Muscle layer of duodenum (tissue), 2 donors: ENCODE measurements around the gene STUM.

Source experiments
- H3K27ac ChIP-seq: one replicate; pipeline ENCODE4 v1.7.0; 2013; ENCODE audit warnings: mild to moderate bottlenecking, low read length
- H3K27me3 ChIP-seq: one replicate; pipeline ENCODE4 v1.7.0; 2013; ENCODE audit warnings: low read depth, mild to moderate bottlenecking, control low read depth, low read length
- H3K36me3 ChIP-seq, 2 donors: one replicate each; pipeline ENCODE4 v1.7.0; 2013; ENCODE audit warnings: low read length in 2 of 2, control low read depth in 1 of 2, mild to moderate bottlenecking in 1 of 2; ENCODE audit not compliant: insufficient read depth in 2 of 2, control insufficient read depth in 1 of 2
- H3K4me1 ChIP-seq, 2 donors: one replicate each; pipeline ENCODE4 v1.7.0; 2013; ENCODE audit warnings: low read length in 2 of 2, mild to moderate bottlenecking in 2 of 2, control low read depth in 1 of 2, moderate library complexity in 1 of 2; ENCODE audit not compliant: insufficient read depth in 2 of 2, control insufficient read depth in 1 of 2
- H3K4me3 ChIP-seq, 2 donors: one replicate each; pipeline ENCODE4 v1.7.0; 2013; ENCODE audit warnings: low read length in 2 of 2, low read depth in 1 of 2, mild to moderate bottlenecking in 1 of 2
- H3K9me3 ChIP-seq, 2 donors: one replicate each; pipeline ENCODE4 v1.7.0; 2013; ENCODE audit warnings: low read length in 2 of 2, control low read depth in 1 of 2, mild to moderate bottlenecking in 1 of 2; ENCODE audit not compliant: control insufficient read depth in 1 of 2
- donor health status: healthy.

STUM gene

DNA sequence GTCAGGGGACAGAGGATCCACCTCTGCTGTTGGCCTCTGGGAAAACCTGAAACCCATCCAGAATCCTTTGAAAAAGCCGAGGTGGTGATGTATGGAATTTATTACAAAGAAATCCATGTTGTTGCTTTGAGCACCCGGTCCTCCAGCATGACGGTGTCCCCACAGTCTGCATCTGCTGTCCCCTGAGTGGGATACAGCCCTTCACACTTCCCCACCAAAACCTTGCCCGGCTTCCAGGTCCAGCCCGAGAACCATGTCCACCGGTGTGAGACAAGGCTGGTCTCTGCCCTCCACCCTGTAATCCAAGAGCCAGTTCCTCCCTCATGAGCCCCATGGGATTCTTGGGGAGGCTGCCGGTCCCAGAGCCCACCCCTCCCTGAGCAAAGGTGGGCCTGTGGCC is 70.5 kb downstream of the STUM start:
- Histone ChIP-seq H3K36me3 (no peaks in the 10 kb centered on the region), H3K27me3 (no peaks in the 10 kb centered on the region), H3K27ac (no peak overlapping the region), H3K9me3 (no peaks in the 10 kb centered on the region), H3K4me1 (no peaks in the 10 kb centered on the region), H3K4me3 (no peak overlapping the region)

DNA sequence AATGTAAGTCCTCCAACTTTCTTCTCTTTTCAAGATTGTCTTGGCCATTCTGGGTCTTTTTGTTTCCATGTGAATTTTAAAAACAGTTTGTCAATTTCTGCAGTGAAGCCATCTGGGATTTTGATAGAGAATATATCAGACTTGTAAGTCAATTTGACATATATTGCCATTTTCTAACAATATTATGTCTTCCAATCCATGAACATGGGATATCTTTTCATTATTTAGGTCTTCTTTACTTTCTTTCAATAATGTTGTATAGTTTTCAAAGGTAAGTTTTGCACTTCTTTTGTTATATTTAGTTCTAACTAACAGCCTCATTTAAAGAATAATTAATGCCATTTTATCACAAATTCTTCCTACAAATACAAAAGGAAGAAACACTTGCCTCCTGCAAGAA is 73.4 kb downstream of the STUM start:
- Histone ChIP-seq H3K27me3 (no peaks in the 10 kb centered on the region), H3K4me3 (no peak overlapping the region), H3K4me1 (peaks cover 0 to 9% of the 10 kb centered on the region in 2 donors), H3K27ac (no peak overlapping the region), H3K9me3 (no peaks in the 10 kb centered on the region), H3K36me3 (no peaks in the 10 kb centered on the region)

DNA sequence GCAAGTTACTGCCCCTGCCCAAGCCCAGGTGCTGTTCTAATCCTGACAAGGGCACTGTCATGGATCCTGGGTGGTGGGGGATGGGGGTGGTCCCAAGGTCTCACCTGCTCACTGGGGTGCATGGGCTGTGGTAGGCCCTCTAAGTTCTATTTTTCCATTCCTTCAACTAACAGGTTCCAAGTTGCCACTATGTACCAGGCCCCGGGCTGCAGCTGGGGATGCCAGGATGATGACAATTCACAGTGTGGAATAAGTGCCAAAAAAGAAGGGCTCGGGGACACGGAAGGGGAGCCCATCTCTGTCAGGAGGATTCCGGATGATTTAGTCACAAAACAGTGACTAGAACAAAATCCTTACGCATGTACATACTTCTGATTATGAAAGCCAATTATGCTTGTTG is 76.0 kb downstream of the STUM start:
- Histone ChIP-seq H3K4me1 (peaks cover 0 to 15% of the 10 kb centered on the region in 2 donors), H3K36me3 (no peaks in the 10 kb centered on the region), H3K4me3 (no peak overlapping the region), H3K9me3 (no peaks in the 10 kb centered on the region), H3K27ac (no peak overlapping the region), H3K27me3 (no peaks in the 10 kb centered on the region)

DNA sequence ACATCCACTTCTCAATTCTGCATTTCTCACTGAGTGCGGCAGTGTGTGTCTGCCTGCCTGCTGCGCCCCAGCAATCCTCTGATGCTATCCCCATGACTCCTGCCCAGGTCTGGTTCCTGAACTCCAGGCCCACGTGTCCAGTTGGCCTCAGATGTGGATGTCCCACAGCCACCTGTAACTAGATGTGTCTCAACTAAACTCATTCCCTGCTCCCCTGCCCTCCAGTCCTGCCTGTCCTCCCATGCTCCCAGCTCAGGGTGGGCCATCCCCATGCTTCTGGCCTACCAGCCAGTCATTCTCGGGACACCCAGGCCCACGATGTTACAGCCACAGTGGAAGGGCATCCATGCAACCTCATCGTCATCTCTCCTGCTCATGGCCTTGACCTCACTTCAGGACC is 76.8 kb downstream of the STUM start:
- Histone ChIP-seq H3K27me3 (no peaks in the 10 kb centered on the region), H3K4me1 (peaks cover 0 to 15% of the 10 kb centered on the region in 2 donors), H3K36me3 (peaks cover 0 to 5% of the 10 kb centered on the region in 2 donors), H3K9me3 (no peaks in the 10 kb centered on the region), H3K27ac (no peak overlapping the region), H3K4me3 (no peak overlapping the region)

DNA sequence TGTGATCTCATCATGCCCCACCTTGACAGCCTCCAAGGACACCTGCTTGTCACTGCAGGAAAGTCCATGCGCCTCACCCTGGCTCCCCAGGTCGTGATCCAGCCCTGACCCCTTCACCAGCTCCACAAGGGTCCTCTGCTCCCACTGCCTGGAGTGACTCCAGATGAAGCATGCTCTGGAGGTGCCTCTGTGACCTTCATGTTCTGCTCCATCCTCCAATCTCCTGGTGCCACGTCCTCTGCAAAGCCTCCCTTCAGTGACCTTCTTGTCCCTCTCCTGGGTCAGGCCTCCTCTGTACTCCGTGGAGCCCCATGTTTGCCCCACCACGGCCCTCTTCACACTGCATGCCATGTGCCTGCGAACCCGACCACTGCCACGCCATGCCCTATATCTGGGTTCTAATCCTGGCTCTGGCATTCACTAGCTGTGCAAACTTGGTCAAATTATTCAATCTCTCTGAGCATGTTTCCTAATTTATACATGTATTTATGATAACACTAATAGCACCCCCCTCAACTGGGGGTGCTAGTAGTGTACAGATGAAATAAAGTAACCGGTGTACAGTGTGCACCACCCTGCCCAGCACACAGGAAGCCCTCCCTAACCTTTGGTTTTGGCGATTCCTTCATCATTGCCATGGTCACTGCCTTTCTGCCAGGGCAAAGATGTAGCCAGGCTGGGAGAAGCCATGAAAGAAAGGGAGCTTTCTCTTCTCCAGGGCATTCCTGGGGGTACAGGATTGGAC is 77.4 kb downstream of the STUM start:
- Histone ChIP-seq H3K4me1 (peaks cover 0 to 15% of the 10 kb centered on the region in 2 donors), H3K27me3 (no peaks in the 10 kb centered on the region), H3K4me3 (no peak overlapping the region), H3K9me3 (no peaks in the 10 kb centered on the region), H3K27ac (no peak overlapping the region), H3K36me3 (peaks cover 0 to 5% of the 10 kb centered on the region in 2 donors)

DNA sequence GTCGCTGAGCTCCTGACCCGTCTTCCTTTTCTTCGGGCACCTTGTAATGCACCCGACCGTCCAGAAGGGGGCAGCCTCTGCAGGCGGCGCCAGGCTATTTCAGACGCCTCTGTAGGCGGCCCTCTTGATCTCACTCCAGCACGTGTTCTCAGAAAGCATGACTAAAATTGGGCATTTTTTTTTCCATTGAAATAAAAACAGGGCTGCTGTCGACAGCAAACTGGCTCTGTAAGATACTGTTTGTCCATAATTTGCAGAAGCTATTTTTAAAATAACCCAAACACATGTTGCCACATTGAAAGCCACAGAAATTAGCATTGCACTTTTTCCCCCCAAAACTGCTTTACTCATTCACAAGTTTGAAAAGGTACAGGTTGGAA is 78.0 kb downstream of the STUM start:
- Histone ChIP-seq H3K36me3 (peaks cover 0 to 5% of the 10 kb centered on the region in 2 donors), H3K9me3 (no peaks in the 10 kb centered on the region), H3K27me3 (no peaks in the 10 kb centered on the region), H3K4me3 (no peak overlapping the region), H3K4me1 (peaks cover 0 to 18% of the 10 kb centered on the region in 2 donors), H3K27ac (no peak overlapping the region)

DNA sequence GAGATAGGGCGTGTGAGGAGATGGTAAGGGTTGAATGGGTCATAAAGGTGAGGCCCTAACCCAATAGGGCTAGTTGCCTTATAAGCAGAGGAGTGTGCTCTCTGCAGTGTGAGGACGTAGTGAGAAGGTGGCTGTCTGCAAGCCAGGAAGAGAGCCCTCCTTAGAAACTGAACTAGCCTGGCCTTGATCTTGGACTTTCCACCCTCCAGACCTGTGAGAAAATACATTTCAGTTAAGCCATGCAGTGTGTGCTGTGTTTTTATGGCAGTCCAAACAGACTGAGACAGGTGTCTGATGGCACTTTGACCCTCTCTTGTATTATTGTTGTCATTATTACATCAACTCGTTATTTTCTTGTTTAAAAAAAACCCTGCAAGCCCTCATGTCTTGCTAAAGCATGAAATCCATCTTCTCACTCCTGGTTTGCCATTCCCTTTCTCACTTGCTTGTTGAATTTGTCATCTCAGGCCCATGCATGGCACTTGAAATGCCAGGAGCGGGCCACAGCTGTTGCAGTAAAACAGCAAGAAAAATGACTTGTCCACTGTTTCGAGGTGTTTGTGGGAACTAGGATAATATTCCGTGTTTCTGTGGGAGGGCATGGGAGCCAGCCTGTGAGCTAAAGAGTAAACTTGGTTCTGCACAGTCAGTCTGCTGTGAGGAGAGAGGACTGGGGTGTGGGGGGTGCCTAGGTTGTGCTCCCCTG is 78.6 kb downstream of the STUM start:
- no peak overlapping the region for H3K27ac ChIP-seq
- no peaks in the 10 kb centered on the region for H3K9me3 ChIP-seq
- peaks cover 0 to 24% of the 10 kb centered on the region in 2 donors for H3K4me1 ChIP-seq

DNA sequence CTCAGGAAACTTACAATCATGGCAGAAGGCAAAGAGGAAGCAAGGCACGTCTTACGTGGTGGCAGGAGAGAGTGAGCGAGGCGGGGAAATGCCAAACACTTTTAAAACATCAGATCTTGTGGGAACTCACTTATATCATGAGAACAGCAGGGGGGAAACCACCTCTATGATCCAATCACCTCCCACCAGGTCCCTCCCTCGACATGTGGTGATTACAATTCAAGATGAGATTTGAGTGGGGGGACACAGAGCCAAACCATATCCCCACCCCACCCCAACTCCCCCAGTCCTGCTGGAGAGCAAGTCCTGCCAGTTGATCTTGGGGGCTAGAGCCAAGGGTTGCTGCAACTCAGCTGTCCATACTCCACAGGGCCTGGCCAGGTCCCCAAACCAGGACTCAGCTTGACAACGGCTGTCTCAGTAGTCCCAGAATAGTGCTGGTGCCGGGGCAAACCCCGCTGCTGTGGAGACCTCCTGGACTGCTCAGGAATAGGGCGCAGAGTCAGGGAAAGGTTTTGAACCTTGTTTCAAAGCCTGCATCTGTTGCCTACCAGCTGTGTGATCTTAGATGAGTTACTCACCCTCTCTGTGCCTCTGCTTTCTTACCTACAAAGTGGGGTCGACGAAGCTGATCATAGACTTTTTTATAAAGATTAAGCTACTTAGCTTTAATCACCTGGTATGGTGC is 79.5 kb downstream of the STUM start:
- no peak overlapping the region for H3K4me3 ChIP-seq
- H3K9me3 ChIP-seq, result no peaks in the 10 kb centered on the region
- H3K27ac ChIP-seq, result no peak overlapping the region
- H3K27me3 ChIP-seq, result no peaks in the 10 kb centered on the region
- H3K4me1 ChIP-seq, result peaks cover 4 to 32% of the 10 kb centered on the region in 2 donors
- H3K36me3 ChIP-seq, result peaks cover 3 to 10% of the 10 kb centered on the region in 2 donors

More for the DNA sequence above, 78.6 kb downstream of the STUM start:
- H3K27me3 ChIP-seq, result no peaks in the 10 kb centered on the region
- peaks cover 0 to 5% of the 10 kb centered on the region in 2 donors for H3K36me3 ChIP-seq
- no peak overlapping the region for H3K4me3 ChIP-seq

DNA sequence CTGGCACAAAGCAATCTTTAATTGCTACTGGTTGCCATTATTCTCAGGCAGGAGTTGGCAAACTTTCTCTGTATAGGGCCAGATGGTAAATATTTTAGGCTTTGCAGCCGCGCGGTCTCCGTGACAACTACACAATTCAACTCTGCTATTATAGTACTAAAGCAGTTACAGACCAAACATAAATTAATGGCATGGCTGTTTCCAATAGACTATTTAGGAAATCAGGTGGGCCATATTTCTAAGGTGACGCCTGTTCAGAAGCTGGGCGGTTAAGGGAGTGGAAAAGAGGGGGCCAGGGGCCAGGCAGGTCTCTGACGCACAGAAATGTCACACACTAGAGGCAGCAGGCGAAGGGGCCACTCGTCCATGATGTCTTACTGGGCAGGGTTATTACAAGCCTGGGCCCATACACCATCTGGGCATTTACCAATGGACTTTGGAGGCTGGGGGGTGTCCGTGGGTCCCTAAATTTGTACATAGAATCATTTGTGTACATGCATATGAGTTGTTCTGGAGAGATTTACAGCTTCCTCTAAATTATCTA is 80.1 kb downstream of the STUM start:
- Histone ChIP-seq H3K27me3 (no peaks in the 10 kb centered on the region), H3K36me3 (peaks cover 6 to 13% of the 10 kb centered on the region in 2 donors), H3K9me3 (no peaks in the 10 kb centered on the region), H3K4me1 (peaks cover 5 to 38% of the 10 kb centered on the region in 2 donors), H3K4me3 (no peak overlapping the region), H3K27ac (no peak overlapping the region)

DNA sequence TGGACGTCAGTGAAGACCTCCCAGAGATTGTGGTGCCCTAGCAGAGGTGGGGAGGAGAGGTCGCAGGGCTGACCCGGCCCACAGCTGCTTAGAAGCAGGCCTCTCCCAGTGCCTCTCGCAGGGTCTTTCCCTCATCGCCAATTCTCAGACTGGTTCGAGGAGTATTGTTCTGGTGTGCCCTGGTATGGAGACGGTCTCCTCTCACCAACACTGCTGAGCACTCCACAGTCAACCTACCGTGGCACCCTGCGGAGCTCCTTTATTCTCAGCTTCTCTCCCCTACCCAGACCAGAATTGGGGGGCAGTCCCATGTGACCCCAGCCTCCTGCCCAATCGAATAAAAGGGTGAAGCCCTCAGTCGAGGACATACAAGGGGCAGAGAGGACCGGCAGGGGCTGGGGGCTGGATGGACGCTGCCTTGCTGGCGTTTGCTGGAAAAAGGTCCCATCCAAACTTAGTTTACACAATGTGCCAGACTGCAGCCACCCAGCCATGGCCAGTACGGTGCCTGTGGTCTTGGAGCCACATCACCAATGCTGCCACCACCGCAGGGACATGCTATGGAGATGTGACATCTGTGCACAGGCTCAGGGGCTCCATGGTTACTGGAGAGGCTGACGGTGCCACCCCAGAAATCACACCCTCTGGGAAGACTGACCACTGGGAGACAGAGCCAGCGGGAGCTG is 80.8 kb downstream of the STUM start:
- H3K4me1 ChIP-seq, result peaks cover 8 to 45% of the 10 kb centered on the region in 2 donors
- H3K27ac ChIP-seq, result no peak overlapping the region
- H3K36me3 ChIP-seq, result peaks cover 8 to 13% of the 10 kb centered on the region in 2 donors
- H3K4me3 ChIP-seq, result no peak overlapping the region
- H3K9me3 ChIP-seq, result no peaks in the 10 kb centered on the region
- H3K27me3 ChIP-seq, result no peaks in the 10 kb centered on the region
